ENCODE results near the gene FOXRED1.
"Not testable (repeated sequence)": the region's sequence is repeated elsewhere in the genome, so short reads cannot be mapped to it uniquely, and the experiment has no call there.

FOXRED1 gene

DNA sequence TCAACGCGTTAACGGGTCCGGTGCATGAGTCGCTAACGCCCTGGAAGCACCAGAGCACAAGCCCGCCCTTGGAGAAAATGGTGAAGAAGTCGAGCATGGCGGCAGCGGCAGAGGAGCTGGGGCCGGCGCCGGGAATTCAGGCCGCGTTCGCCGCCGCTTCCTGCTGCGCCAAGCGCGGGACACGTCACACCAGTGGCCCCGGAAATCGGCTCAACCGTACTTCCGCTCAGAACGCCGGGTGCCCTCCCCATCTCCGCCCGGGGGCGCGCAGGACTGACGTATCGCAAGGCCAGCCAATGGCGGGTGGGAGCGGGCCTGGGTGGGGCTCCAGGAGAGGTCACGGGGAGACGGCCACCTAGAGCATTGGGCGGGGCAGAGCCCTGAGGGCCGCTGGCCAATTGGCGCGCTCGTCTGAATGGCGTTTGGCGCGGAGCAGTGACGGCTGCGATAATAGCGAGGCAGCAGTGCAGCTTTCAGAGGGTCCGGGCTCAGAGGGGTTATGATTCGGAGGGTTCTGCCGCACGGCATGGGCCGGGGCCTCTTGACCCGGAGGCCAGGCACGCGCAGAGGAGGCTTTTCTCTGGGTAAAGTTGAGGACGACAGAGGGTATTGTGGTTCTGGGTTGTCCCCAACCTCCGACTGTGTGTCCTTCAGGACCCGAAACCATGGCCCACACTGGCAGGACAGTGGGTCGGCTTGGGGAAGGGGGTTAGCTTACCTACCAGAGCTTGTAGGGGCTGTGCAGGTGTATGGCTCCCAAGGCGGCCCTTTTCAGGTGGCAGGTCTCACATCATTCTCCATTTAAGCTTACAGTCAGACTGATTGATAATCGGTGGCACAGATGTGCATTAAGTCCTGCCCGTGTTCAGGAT lies at the start of gene FOXRED1, which contains the start of gene SRPRA:
FOXRED1 (plus strand) TSS at position 447 of the 872 bp plus-strand sequence; CDS start at position 500, 53 bp downstream.
SRPRA (minus strand) TSS at position 188 of the 872 bp plus-strand sequence; CDS start at position 97, 91 bp downstream.
- DNase-seq (ENCODE audit: low spot score) (peak; percentile 93), FAIRE-seq (peak; percentile 74)

DNA sequence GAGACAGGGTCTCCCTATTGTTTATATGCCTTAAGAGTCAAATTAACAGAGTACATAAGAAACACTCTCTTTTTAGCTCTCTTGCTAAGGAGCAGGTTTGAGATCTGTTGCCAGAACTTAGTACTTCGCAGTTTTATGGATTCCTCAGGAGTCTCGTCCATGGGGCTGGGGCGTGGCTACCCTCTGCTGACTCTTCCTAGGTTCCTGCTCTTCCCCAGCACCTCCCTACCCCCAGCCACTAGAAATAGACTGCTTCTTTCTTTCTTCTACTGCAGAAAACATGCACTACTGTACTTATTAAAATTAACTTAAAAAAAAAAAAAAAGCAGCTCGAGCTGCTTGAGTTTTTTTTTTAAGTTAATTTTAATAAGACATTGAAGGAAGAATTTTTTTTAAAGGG lies 49.4 kb upstream of the FOXRED1 start:
- FAIRE-seq (no peak), DNase-seq (ENCODE audit: low spot score) (no peak)

DNA sequence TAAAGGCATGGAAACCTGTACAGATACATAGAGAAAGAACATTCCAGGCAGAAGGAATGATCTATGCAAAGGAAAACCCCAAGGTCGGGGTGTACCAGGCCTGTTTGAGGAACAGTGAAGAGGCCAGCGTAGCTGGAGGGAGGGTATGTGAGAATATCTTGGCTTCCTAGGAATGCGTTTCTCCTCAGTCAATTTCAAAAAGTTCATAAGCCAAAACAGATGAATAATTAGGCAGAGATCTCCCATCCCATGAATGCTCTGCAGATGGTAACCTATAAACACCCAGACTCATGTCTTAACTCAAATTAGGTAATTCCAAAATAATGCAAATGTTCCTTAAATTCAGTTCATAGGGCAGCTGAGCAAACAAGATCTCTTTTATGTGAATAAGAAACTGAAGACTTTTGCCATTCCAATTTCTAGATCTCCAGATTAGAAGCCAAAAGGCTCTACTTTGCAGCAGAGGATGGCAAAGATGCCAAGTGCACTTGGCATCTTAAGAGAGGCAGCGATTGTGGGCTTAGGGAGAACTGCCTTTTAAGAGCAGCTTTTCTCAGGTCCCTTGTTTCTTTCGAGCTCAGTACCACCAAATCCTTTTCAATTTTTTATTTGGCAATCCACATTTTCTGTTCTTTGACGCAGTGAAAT lies 44.2 kb upstream of the FOXRED1 start:
- FAIRE-seq (no peak), DNase-seq (ENCODE audit: low spot score) (no peak)

DNA sequence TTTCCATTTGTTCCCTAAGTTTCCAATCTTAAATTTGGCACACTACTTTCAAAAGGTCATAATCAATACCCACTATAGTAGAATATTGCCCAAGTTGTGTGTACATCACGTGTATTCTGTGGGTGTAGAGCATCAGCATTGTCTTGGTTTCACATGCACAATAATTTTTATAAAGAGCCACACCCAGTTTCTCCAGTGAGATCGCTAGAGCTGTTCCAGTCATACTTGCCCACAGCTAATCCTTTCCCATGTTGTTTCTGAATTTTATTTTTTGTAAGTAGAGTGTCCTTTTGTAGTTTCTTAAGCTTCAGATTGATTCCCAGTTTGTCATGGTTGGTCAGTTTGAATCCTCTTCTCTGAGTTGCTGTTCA lies 43.7 kb upstream of the FOXRED1 start:
- FAIRE-seq = no peak
- DNase-seq (ENCODE audit: low spot score) = no peak

DNA sequence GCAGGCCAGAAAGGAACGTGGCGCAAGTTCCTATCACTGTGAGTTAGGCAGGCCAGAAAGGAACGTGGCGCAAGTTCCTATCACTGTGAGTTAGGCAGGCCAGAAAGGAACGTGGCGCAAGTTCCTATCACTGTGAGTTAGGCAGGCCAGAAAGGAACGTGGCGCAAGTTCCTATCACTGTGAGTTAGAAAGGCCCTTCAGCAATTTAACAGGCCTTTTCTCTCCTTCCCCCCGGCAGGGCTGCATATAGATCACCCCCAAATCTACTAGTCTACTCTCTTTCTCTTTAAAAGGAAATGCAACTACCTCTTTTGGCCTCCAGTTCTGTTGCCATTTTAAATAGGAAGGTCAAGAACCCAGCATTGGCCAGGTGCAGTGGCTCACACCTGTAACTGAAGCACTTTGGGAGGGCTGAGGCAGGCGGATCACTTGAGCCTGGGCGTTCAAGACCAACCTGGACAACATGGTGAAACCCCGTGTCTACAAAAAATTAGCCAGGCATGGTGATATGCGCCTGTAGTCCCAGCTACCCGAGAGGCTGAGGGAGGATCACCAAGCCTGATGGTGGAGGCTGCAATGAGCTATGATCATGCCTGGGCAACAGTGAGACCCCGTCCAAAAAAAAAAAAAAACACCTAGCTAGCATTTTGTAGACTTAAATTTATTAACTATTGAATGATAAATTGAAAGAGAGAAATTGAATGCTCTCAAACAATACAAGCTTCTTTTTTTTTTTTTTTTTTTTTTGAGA lies 42.4 kb upstream of the FOXRED1 start:
- FAIRE-seq (no peak), DNase-seq (ENCODE audit: low spot score) (no peak)

DNA sequence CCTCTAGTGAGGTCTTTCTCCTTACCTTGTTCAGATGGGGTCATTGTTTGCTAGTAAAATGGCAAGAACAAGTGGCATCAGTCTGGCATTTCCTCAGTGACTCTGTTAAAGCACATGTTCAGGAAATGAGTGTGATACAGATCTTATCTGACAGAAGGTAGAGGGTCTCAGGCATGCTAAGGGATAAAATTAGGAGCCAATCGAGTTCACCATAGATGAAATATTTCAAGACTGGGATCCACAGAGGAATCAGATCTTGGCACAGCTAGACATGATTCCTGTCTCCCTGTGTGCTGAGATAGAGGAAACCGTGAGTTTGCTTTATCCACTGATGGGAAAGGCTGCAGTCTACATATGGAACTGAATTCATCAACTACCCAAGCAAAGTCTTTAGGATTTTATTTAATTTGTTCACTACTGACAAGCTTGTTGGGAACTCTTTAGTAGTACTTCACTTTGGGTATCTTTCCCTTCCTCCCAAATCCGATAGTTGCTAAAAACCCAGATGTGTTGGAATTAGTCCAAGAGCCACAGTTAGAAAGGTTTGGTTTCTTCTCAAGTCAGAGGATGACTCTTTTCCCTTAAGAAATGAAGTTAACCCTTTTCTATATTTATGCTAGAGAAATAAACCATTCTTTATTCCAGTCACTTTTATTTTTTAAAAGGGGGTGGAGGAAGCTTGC lies 39.0 kb upstream of the FOXRED1 start:
- DNase-seq (ENCODE audit: low spot score) = no peak
- FAIRE-seq = no peak

DNA sequence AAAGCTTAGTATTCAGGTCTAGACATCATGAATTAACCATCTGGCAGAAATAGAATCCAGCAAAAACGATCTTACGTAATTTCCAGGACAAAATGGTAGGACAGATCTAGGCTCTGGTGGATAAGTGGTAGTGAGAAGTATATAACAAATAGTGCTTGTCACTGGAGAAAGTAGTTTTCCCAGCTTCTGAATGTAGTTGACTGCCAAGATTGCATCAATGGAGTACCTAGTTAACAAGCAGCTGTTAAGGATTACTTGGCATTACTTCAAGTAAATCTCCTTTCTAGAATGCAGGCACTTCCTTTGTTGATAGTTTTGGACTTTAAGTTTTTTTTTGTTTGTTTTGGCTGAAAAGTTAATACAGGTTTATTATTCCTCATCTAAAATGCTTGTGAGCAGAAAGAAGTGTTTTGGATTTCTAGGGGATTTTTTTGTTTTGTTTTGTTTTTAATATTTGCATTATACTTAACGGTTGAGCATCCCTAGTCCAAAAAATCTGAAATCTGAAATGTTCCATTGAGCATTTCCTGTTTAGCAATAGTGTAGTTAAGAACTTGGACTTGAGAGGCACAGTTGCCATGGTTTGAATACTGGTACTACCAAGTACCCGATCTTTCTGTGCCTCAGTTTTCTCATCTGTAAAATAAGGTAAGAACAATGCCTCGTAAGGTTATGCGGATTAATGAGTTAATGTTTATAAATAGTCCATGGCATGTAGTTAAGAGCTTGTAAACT lies 37.1 kb upstream of the FOXRED1 start:
- FAIRE-seq (no peak), DNase-seq (ENCODE audit: low spot score) (no peak)

DNA sequence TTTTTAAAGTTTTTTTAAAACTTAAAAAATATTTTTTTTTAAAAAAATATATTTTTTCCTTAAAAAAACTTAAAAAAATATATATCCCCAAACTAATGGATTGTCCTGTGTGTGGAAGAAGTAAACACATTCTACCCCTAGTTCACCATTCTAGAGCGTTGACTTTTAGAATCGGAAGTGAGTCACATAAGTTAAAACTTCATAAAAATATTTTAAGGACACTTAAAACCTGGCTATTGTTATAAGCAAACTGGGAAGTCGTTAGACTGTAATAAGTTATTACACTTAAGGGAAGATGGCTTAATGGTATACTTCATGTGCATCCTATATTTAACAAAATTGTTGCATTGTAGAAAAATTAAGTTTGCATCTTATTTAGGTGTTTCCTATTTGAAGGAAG lies 36.3 kb upstream of the FOXRED1 start:
- FAIRE-seq = peak; percentile 52
- DNase-seq (ENCODE audit: low spot score) = no peak

DNA sequence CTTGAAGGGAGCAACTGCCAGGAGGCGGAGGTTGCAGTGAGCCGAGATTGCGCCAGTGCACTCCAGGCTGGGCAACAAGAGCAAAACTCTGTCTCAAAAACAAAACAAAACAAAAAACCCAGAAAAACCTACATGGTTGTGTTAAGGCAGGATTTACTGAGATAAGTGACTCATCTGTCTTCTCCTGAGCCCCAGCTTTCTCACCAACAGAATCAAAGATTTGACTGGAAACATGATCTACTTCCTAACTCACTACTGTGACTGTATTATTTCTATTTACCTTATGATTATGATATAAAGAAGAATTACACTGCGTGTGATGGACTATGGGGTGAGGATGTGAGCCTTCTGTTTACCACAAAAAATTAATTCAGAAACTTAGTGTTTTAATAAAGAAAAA lies 35.6 kb upstream of the FOXRED1 start:
- DNase-seq (ENCODE audit: low spot score) = no peak
- FAIRE-seq = no peak

DNA sequence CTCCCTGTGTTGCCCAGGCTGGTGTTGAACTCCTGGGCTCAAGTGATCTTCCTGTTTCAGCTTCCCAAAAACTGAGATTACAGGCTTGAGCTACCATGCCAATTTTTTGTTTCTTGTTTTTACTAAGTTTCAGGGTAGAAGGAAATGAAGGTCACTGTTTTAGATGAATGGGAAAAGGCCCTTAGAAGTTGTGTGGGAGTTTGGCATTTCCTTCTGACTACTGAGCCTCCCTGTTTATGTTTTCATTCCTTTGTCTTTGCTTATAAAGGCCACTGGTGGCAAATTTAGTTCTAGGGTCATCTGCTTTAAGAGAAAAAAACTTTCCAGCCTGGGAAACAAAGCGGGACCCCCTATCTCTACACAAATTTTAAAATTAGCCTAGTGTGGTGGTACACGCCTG lies 22.3 kb upstream of the FOXRED1 start:
- FAIRE-seq (no peak), DNase-seq (ENCODE audit: low spot score) (no peak)

DNA sequence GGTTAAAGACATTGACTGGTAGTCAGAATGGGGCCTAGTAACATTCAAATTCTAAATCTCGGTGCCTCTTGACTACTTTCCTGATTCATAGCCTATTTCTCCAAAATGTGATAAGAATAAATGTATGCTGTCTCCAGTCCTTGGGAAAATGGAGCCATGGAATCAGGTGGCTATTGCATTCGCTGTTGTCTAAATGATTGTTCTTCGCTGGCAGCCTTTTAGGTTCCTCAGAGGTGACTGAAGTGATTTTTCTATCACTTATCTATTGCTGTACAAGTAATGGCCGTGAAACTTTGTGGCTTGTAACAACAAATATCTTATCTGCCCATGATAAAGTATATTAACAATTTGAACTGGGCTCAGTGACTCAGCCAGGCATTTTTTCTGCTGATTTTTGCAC lies 15.7 kb upstream of the FOXRED1 start:
- no peak for FAIRE-seq
- DNase-seq (ENCODE audit: low spot score) = no peak

DNA sequence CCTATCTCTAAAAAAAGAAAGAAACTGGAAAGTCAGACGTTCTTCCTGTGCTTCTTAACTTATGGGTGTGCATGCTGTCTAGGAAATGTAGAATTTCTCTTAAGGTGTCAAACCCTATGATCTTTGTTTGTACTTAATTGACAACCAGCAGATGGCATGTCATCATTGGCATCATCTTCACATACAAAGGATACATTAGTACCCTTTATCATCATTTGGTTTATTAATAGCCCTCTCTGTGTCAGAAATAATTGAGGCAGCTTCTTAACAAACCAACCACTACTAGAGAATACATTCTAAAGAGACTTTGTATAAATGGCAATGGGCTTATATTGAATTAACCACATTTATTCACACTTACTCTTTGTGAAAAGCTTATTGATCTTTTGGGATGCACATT lies 14.1 kb upstream of the FOXRED1 start:
- FAIRE-seq = no peak
- no peak for DNase-seq (ENCODE audit: low spot score)

DNA sequence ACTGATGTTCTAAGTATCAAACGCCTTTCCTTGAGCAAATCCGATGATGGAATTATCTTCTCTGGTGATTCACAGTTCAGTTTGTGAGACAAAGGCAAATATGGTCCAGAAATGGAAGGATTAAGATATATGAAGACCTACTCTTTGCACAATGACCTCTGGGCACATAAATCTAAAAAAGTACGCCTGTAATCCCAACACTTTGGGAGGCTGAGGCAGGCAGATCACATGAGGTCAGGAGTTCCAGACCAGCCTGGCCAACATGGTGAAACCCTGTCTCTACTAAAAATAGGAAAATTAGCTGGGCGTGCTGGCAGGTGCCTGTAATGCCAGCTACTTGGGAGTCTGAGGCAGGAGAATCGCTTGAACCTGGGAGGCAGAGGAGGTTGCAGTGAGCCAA lies 13.4 kb upstream of the FOXRED1 start:
- not testable (repeated sequence) for DNase-seq (ENCODE audit: low spot score); FAIRE-seq

DNA sequence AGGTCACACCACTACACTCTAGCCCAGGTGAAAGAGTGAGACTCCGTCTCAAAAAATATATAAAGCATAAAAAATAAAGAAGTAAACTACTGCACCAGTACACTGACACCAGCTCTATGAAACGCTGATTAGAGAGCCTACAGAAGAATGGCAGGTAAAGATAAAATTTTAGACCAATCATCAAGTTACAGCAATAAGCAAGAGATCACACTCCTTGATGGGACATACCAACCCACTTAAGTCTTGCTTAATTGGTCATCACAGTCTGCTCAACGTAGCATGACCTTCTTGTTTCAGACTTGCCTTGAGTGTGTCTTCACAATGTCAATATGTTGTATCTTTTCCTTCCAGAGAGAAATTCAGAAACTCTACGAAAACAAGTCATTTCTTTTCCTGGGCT lies 12.7 kb upstream of the FOXRED1 start:
- DNase-seq (ENCODE audit: low spot score) (no peak), FAIRE-seq (no peak)

DNA sequence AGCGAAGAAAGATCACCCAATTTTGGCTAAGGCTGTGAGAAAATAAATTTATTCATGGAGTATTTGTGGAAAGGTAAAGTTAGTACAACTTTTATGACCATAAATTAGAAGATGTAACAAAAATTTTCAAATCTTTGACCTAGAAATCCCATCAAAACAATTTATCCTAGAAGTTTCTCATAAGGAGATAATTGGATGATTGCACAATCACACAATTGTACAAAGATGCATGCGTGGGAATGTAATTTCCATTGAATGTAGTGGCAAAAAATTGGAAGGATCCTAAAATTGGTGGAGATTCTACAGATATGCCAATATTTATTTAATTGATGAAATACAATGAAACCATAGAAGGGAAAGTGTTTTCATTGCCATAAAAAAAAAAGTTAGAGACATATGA lies 11.8 kb upstream of the FOXRED1 start:
- FAIRE-seq (no peak), DNase-seq (ENCODE audit: low spot score) (no peak)

DNA sequence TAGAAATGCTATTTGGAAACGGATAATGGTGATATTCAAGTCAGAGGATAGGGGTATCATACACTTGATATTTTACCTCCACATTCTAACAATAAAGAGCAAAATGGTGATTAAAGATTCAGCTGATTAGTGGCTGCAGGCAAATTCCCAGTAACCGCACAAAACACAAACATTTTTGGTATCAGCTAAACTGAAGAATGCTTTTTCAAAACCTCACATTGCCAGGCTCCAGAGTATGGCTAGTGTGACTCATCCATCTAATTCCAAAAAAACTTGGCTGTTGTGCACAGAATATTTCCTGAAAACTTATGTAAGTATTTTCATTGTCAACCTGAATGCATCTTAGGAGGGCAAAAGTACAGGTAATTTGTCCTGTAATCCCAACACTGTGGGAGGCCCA lies 11.2 kb upstream of the FOXRED1 start:
- DNase-seq (ENCODE audit: low spot score) = no peak
- no peak for FAIRE-seq

DNA sequence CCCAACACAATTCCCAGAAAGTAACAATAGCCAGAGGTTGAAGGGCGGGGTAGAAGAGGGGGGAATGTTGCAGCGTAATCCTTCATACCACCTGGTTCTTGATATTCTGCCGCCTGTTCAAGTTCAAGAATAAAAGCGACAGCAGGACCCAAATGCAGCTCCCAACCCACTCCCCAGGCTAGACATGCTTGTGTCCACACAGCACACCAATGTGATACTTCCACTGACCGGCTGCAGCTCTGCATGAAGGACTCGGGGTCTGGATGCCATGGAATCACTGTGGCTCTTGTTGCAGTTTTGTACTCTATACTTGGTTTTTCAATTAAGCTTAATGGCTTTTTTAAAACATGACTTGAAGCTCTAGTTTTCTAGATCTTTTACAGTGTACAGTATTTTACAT lies 6.7 kb upstream of the FOXRED1 start:
- DNase-seq (ENCODE audit: low spot score) (no peak), FAIRE-seq (no peak)

DNA sequence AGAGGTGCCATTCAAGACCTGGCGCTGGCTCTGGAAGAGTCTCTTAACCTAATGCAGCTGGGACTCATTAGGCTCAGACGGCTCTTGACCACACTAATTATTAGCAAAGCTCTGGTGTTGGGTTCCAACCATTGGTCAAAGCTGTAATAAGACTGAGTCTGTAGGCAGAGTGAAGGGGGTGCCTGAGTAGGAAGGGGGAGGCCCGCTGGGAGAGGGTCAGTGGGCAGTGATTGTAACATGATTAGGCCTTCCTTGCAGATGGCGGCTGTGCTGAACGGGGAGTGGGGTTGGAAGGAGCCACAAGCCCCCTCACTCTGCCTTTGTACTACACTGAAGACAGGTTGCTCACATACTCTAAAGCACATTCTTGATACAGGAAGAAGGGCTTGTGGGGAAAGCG lies 5.5 kb upstream of the FOXRED1 start:
- no peak for DNase-seq (ENCODE audit: low spot score)
- FAIRE-seq = no peak

DNA sequence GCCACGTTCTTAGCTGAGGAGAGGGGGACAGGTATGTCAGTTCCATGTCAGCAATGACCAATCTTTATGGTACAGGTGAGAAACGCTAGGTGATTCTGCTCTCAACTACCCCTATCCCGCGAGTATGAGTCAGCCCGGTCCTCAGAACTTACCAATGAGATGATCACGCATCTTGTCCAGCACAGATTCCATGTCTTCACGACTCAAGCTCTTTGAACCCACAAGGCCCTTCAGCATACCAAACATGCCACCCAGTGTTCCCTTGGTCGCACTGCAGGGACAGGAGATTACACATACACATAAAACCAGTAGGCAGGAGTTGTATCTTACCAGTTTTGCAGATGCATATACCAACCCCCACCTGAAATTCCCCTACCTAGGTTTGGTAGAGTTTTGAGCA lies 3.1 kb upstream of the FOXRED1 start:
- no peak for DNase-seq (ENCODE audit: low spot score)
- FAIRE-seq = no peak

DNA sequence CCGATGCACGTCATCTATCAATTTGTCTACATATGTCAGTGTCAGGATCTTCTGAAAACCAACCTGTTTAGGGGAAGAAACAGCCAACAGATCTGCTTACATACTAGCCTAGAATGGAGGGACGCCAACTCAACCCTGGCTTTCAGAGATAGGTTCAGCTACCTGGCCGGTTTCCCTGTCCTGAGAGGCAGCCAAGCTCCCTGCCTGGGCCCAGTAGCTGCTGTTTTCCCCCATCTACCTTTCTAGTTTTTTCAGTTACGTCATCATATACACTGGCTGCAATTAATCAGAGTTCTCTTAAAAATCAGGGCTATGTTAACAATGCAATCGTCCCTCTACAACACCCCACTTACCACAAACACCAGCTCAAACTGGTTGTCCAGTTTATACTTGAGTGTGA lies 1.3 kb upstream of the FOXRED1 start:
- DNase-seq (ENCODE audit: low spot score) (no peak), FAIRE-seq (no peak)

DNA sequence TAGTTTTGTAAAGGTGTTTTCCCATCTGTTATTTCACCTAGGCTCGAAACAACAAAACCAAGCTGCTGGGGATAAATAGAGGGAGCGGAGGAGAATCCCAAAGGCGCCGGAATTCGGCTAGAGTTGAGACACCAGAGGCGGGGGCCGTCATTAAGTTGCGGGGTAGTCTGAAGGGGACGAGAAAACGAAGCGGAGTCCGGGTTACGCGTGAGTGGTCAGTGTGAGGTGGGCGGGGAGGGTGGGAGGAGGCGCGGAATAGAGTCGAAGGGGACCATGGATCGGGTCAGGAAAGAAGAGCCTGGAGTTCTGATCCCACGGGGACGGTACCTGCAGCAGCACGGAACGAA lies 620 bp upstream of the FOXRED1 start:
- FAIRE-seq (no peak), DNase-seq (ENCODE audit: low spot score) (no peak)

All from RCC 7860 (cell line).